SK-N-SH (cell line): ENCODE data around the gene NTRK3. TPM values are rescaled to one million over a fixed set of nuclear protein-coding genes. Genes with fewer than 3 reads are reported as not detected.

Experiments
- CTCF ChIA-PET: fragments of 300-600, 350-600 bp; formaldehyde crosslinking; extraction: SDS; loops from one replicate; lab custom pipeline; 2021; lab: Yijun Ruan, JAX
- POLR2A ChIA-PET: fragments of 350-600 bp; sonication (Branson Sonifier 250); formaldehyde crosslinking; extraction: SDS; loops from one replicate; lab custom pipeline; 2020; ENCODE audit warnings: antibody characterized with exemption, inconsistent platforms; lab: Yijun Ruan, JAX
- DNase-seq: peaks from one replicate; pipeline ENCODE4 v3.0.0; 2012
- H2AFZ ChIP-seq: fragments of 200-600 bp; sonication (generic); 2 replicates; pipeline ENCODE4 v1.8.1; 2016; ENCODE audit warnings: antibody characterized with exemption, mild to moderate bottlenecking, low read depth
- H3F3A ChIP-seq: fragments of 200-600 bp; sonication (generic); replicated peaks from 2 replicates; pipeline ENCODE3; 2016; ENCODE audit warnings: antibody characterized with exemption, mild to moderate bottlenecking; ENCODE audit not compliant: insufficient read depth
- H3K27ac ChIP-seq, 2 experiments: fragments of 200-500 bp in 1 of 2; fragments of 200-600 bp in 1 of 2; sonication (Bioruptor generic) in 1 of 2; sonication (generic), shearing (Covaris generic) in 1 of 2; 2 replicates each; pipeline versions ENCODE4 v1.5.1 to v1.6.1; 2014 to 2016; ENCODE audit warnings: low read depth in 2 of 2, inconsistent platforms in 1 of 2, low read length in 1 of 2, mild to moderate bottlenecking in 1 of 2, mixed read lengths in 1 of 2
- H3K27me3 ChIP-seq: fragments of 200-600 bp; sonication (generic), shearing (Covaris generic); 2 replicates; pipeline ENCODE4 v1.6.1; 2016; ENCODE audit warnings: mixed run types; ENCODE audit not compliant: insufficient read depth
- H3K36me3 ChIP-seq, 2 experiments: fragments of 200-500 bp in 1 of 2; fragments of 200-600 bp in 1 of 2; sonication (Bioruptor generic) in 1 of 2; sonication (generic) in 1 of 2; replicated peaks in 1 of 2; 2 replicates each; pipeline versions ENCODE3 to v1.5.1; 2014 to 2016; ENCODE audit warnings: low read length in 1 of 2, mild to moderate bottlenecking in 1 of 2; ENCODE audit not compliant: insufficient read depth in 2 of 2, control insufficient read depth in 1 of 2
- H3K4me1 ChIP-seq, 2 experiments: fragments of 200-500 bp in 1 of 2; fragments of 200-600 bp in 1 of 2; sonication (Bioruptor generic) in 1 of 2; sonication (generic), shearing (Covaris generic) in 1 of 2; 2 replicates each; pipeline versions ENCODE4 v1.5.1 to v1.6.1; 2014 to 2016; ENCODE audit warnings: low read depth in 1 of 2, low read length in 1 of 2, mixed run types in 1 of 2; ENCODE audit not compliant: insufficient read depth in 2 of 2, control insufficient read depth in 1 of 2
- H3K4me2 ChIP-seq: fragments of 200-600 bp; sonication (generic), shearing (Covaris generic); 2 replicates; pipeline ENCODE4 v1.6.1; 2017; ENCODE audit warnings: mixed run types
- H3K4me3 ChIP-seq, 2 experiments: fragments of 200-500 bp in 1 of 2; fragments of 200-600 bp in 1 of 2; sonication (Bioruptor generic) in 1 of 2; sonication (generic), shearing (Covaris generic) in 1 of 2; 2 replicates each; pipeline versions ENCODE4 v1.5.1 to v1.8.1; 2014 to 2016; ENCODE audit warnings: low read depth in 2 of 2, inconsistent platforms in 1 of 2, low read length in 1 of 2, mild to moderate bottlenecking in 1 of 2, mixed read lengths in 1 of 2, moderate library complexity in 1 of 2
- H3K79me2 ChIP-seq: fragments of 200-600 bp; sonication (generic); 2 replicates; pipeline ENCODE4 v1.8.1; 2017; ENCODE audit warnings: mild to moderate bottlenecking; ENCODE audit not compliant: insufficient read depth
- H3K9ac ChIP-seq: fragments of 200-600 bp; sonication (generic); 2 replicates; pipeline ENCODE4 v1.6.1; 2017; ENCODE audit warnings: mixed run types
- H3K9me2 ChIP-seq: fragments of 200-600 bp; sonication (generic); 2 replicates; pipeline ENCODE4 v1.6.1; 2017; ENCODE audit warnings: mixed run types
- H3K9me3 ChIP-seq: fragments of 200-600 bp; sonication (generic); 2 replicates; pipeline ENCODE4 v1.6.1; 2017; ENCODE audit warnings: mixed run types, mild to moderate bottlenecking, moderate library complexity
- H4K20me1 ChIP-seq: fragments of 200-600 bp; sonication (generic); 2 replicates; pipeline ENCODE4 v1.6.1; 2017; ENCODE audit warnings: mild to moderate bottlenecking, mixed run types; ENCODE audit not compliant: insufficient read depth
- CHD2 ChIP-seq: fragments of 150-350 bp; IDR thresholded peaks from 2 replicates; pipeline ENCODE4 v1.6.1; 2018; ENCODE audit warnings: low read length; ENCODE audit not compliant: partially characterized antibody
- EP300 ChIP-seq, 2 experiments: IDR thresholded peaks; 2 replicates each; pipeline versions ENCODE4 v1.4.0 to v1.6.1; 2012; ENCODE audit warnings: borderline replicate concordance in 1 of 2, low read depth in 1 of 2, low read length in 1 of 2
- EZH2phosphoT487 ChIP-seq: fragments of 200-600 bp; sonication (generic); IDR thresholded peaks from 2 replicates; pipeline ENCODE4 v1.6.1; 2017; ENCODE audit warnings: low read depth, mixed run types, mild to moderate bottlenecking, antibody characterized with exemption, moderate library complexity, borderline replicate concordance
- FOSL2 ChIP-seq: IDR thresholded peaks from 2 replicates; pipeline ENCODE4 v1.4.0; 2012; ENCODE audit warnings: low read depth, mild to moderate bottlenecking, moderate library complexity, borderline replicate concordance
- JUND ChIP-seq: IDR thresholded peaks from 2 replicates; pipeline ENCODE4 v1.4.0; 2012
- RXRA ChIP-seq: IDR thresholded peaks from 2 replicates; pipeline ENCODE4 v1.4.0; 2012; ENCODE audit warnings: low read depth, mild to moderate bottlenecking, borderline replicate concordance
- SIN3A ChIP-seq: IDR thresholded peaks from 2 replicates; pipeline ENCODE4 v1.6.1; 2012; ENCODE audit warnings: low read depth, mild to moderate bottlenecking, low read length, moderate library complexity, borderline replicate concordance
- SMC3 ChIP-seq: IDR thresholded peaks from 2 replicates; pipeline ENCODE4 v1.6.1; 2012; ENCODE audit warnings: low read depth, low read length, improper control_type of control experiment
- TAF1 ChIP-seq: IDR thresholded peaks from 2 replicates; pipeline ENCODE4 v1.6.1; 2012; ENCODE audit warnings: low read depth, mild to moderate bottlenecking, low read length, moderate library complexity, borderline replicate concordance
- TEAD4 ChIP-seq: IDR thresholded peaks from 2 replicates; pipeline ENCODE4 v1.4.0; 2012; ENCODE audit warnings: mild to moderate bottlenecking, borderline replicate concordance; ENCODE audit not compliant: insufficient read depth
- WGBS: methylation state at CpG from one replicate; pipeline ENCODE4 v1.1.6; 2017; ENCODE audit warnings: low lambda C conversion rate; 5-methylcytosine and 5-hydroxymethylcytosine counted together
- polyA plus RNA-seq, 3 experiments: library from polyadenylated mRNA; depleted of rRNA; stranded (reverse); fragments of >200 nt; gene quantifications; 2 replicates each; pipeline ENCODE4 v1.2.3, GENCODE V29; 2012
- TF ChIP-seq, protein P1 (sequence below): fragments of 150-350 bp; IDR thresholded peaks from 2 replicates; pipeline ENCODE4 v1.6.1; 2016; ENCODE audit warnings: mild to moderate bottlenecking, low read depth, low read length
- TF ChIP-seq, protein P2 (sequence below): IDR thresholded peaks from 2 replicates; pipeline ENCODE4 v1.6.1; 2012; ENCODE audit warnings: mild to moderate bottlenecking, low read depth, low read length, moderate library complexity
- TF ChIP-seq, protein P3 (sequence below): IDR thresholded peaks from 2 replicates; pipeline ENCODE4; 2012

NTRK3 gene
- polyA plus RNA-seq, 1 of the 3 experiments (the other 2 are of a cell fraction), result 2.6 TPM

DNA sequence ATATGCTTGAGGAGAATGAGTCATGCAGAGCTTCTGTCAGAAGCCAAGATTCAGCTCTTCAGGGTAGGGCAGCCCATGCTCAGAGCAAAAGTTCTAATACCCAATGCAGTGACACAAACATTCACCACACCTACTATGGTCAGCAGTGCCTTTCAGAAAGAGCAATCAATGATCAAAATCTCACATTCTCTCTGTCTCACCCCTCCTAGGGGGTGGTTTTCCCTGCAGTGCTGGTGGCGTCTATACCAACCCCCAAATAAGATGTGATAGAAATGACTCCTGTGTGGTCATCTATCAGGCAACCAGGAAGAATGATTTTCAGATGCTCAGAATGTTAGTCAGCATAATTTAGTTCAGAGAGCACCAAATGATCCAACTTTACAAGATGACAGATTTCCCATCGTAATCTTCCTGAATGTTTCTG, 385.3 kb downstream of the NTRK3 start:
- no peaks in the 10 kb centered on the region for H3K9me2 ChIP-seq
- H3F3A ChIP-seq, result peaks cover 23% of the 10 kb centered on the region
- H4K20me1 ChIP-seq, result no peaks in the 10 kb centered on the region
- no peak for TF ChIP-seq SMC3
- no peak for TF ChIP-seq SIN3A
- TF ChIP-seq TAF1, result no peak
- TF ChIP-seq TEAD4, result peak; percentile 41; the same call in 1 of the 2 replicates
- peak; percentile 18 for TF ChIP-seq FOSL2
- TF ChIP-seq JUND, result 0 out of 2 replicates have a peak, but pooled peaks have one; percentile 13
- TF ChIP-seq, protein P1, sequence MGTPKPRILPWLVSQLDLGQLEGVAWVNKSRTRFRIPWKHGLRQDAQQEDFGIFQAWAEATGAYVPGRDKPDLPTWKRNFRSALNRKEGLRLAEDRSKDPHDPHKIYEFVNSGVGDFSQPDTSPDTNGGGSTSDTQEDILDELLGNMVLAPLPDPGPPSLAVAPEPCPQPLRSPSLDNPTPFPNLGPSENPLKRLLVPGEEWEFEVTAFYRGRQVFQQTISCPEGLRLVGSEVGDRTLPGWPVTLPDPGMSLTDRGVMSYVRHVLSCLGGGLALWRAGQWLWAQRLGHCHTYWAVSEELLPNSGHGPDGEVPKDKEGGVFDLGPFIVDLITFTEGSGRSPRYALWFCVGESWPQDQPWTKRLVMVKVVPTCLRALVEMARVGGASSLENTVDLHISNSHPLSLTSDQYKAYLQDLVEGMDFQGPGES, result no peak
- no peak for TF ChIP-seq EZH2phosphoT487
- TF ChIP-seq EP300 (IDR thresholded peaks at IDR 0.05; ENCODE audit: borderline replicate concordance in 1 of 2, low read depth in 1 of 2, low read length in 1 of 2), result peak in 1 of 2 experiments; percentile 57; a peak in 1 of 4 replicates
- no peak for TF ChIP-seq RXRA
- no peak for TF ChIP-seq CHD2
- TF ChIP-seq, protein P2, sequence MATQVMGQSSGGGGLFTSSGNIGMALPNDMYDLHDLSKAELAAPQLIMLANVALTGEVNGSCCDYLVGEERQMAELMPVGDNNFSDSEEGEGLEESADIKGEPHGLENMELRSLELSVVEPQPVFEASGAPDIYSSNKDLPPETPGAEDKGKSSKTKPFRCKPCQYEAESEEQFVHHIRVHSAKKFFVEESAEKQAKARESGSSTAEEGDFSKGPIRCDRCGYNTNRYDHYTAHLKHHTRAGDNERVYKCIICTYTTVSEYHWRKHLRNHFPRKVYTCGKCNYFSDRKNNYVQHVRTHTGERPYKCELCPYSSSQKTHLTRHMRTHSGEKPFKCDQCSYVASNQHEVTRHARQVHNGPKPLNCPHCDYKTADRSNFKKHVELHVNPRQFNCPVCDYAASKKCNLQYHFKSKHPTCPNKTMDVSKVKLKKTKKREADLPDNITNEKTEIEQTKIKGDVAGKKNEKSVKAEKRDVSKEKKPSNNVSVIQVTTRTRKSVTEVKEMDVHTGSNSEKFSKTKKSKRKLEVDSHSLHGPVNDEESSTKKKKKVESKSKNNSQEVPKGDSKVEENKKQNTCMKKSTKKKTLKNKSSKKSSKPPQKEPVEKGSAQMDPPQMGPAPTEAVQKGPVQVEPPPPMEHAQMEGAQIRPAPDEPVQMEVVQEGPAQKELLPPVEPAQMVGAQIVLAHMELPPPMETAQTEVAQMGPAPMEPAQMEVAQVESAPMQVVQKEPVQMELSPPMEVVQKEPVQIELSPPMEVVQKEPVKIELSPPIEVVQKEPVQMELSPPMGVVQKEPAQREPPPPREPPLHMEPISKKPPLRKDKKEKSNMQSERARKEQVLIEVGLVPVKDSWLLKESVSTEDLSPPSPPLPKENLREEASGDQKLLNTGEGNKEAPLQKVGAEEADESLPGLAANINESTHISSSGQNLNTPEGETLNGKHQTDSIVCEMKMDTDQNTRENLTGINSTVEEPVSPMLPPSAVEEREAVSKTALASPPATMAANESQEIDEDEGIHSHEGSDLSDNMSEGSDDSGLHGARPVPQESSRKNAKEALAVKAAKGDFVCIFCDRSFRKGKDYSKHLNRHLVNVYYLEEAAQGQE, result no peak
- TF ChIP-seq, protein P3, sequence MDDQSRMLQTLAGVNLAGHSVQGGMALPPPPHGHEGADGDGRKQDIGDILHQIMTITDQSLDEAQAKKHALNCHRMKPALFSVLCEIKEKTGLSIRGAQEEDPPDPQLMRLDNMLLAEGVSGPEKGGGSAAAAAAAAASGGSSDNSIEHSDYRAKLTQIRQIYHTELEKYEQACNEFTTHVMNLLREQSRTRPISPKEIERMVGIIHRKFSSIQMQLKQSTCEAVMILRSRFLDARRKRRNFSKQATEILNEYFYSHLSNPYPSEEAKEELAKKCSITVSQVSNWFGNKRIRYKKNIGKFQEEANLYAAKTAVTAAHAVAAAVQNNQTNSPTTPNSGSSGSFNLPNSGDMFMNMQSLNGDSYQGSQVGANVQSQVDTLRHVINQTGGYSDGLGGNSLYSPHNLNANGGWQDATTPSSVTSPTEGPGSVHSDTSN, result peak; percentile 57
- H3K4me1 ChIP-seq, result peaks cover 4 to 15% of the 10 kb centered on the region in 2 experiments; a peak in 3 of 4 replicates
- H3K4me2 ChIP-seq, result peak overlapping the region; percentile 52; the same call in 1 of the 2 replicates
- ChIA-PET POLR2A (interaction anchor here (0.6 kb wide), 1 partner anchor 146 kb away, joined by 5 read pairs; no protein-coding TSS in a partner anchor), CTCF (no interaction called here)
- H3K9ac ChIP-seq, result no peak overlapping the region
- H3K27me3 ChIP-seq, result no peaks in the 10 kb centered on the region
- no peak overlapping the region; a peak in 1 of 4 replicates for H3K4me3 ChIP-seq
- H3K36me3 ChIP-seq, result no peaks in the 10 kb centered on the region
- H3K27ac ChIP-seq, result peak overlapping the region in 1 of 2 experiments; percentile 63; a peak in 2 of 4 replicates
- DNase-seq, result no peak
- H2AFZ ChIP-seq, result no peak overlapping the region
- H3K9me3 ChIP-seq, result no peaks in the 10 kb centered on the region
- H3K79me2 ChIP-seq, result no peaks in the 10 kb centered on the region
- WGBS, result 38% methylated on average over 2 of the region's 2 CpGs
